IPS-15b (cell line): ENCODE data around the gene MYO5C.

Experiments
- H3K27me3 ChIP-seq: one replicate; pipeline ENCODE4 v1.6.1; 2013; ENCODE audit warnings: low read length; ENCODE audit not compliant: control insufficient read depth, insufficient read depth
- H3K36me3 ChIP-seq: one replicate; pipeline ENCODE4 v1.6.1; 2013; ENCODE audit warnings: low read length; ENCODE audit not compliant: control insufficient read depth, insufficient read depth
- H3K4me1 ChIP-seq: one replicate; pipeline ENCODE4 v1.6.1; 2013; ENCODE audit warnings: mild to moderate bottlenecking, low read length; ENCODE audit not compliant: control insufficient read depth, insufficient read depth
- H3K4me3 ChIP-seq: one replicate; pipeline ENCODE4 v1.5.1; 2013; ENCODE audit warnings: low read depth, low read length
- H3K9ac ChIP-seq: one replicate; pipeline ENCODE4 v1.6.1; 2013; ENCODE audit warnings: low read depth, mild to moderate bottlenecking, low read length
- H3K9me3 ChIP-seq: one replicate; pipeline ENCODE4 v1.6.1; 2013; ENCODE audit warnings: mild to moderate bottlenecking, low read length; ENCODE audit not compliant: control insufficient read depth, insufficient read depth

The MYO5C gene

DNA sequence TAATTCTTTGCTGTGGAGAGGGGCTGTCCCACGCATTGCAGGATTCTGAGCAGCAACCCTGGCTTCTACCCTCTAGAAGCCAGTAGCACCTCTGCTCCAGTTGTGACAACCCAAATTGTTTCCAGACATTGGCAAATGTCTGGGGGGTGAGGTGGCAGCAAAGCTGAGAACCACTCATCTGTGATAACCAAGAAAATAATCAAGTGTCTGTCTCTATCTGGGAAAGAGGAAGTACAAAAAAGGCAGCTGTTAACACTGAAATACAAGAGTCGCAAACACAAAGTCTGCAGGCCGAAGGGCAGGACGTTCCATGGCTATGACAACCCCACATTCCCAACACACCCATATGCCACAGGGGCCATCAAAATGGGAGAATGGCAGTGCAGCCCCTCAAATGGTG is 62.2 kb downstream of the MYO5C start:
- Histone ChIP-seq H3K9me3 (no peaks in the 10 kb centered on the region), H3K4me1 (no peaks in the 10 kb centered on the region), H3K9ac (no peak overlapping the region), H3K36me3 (peaks cover 6% of the 10 kb centered on the region), H3K4me3 (no peak overlapping the region), H3K27me3 (no peaks in the 10 kb centered on the region)

DNA sequence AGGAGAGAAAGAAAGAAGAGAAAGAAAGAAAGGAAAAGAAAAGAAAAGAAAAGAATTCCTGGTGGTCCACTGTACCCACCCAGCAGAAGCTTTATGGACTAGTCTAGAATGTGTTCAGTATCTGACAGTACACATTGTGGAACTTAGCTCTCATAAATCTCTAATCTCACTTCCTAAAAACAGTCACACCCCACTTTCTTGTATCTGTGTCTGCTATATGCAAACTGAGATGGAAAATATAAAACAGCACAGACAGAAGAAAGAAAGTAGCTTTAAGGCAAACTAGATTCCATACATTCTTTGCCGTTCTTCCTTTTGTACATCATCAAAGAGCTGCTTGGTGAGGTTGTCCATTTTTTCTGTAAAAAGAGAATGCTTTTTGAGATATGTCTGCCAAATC is 63.3 kb downstream of the MYO5C start:
- H3K27me3 ChIP-seq: no peaks in the 10 kb centered on the region
- H3K4me3 ChIP-seq: no peak overlapping the region
- H3K4me1 ChIP-seq: no peaks in the 10 kb centered on the region
- peaks cover 6% of the 10 kb centered on the region for H3K36me3 ChIP-seq
- H3K9me3 ChIP-seq: no peaks in the 10 kb centered on the region
- no peak overlapping the region for H3K9ac ChIP-seq

DNA sequence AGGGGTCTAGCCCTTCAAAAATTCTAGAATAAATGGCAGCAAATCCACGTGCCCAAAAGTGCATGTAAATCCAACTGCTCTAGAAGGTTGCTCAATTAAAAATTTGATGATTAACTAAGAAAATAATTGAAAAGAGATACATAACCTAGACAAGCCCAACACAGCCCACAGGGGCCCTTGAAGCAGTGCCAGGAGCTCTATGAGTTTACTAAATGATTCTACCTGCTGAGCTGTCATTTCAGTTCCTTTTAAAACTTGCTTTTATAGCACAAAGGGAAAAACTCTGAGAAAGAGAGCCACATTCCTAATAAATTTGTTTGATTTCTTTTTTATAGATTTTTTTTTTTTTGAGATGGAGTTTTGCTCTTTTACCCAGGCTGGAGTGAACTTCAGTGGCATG is 65.5 kb downstream of the MYO5C start:
- Histone ChIP-seq H3K9ac (no peak overlapping the region), H3K36me3 (peaks cover 3% of the 10 kb centered on the region), H3K27me3 (no peaks in the 10 kb centered on the region), H3K4me1 (no peaks in the 10 kb centered on the region), H3K9me3 (no peaks in the 10 kb centered on the region), H3K4me3 (no peak overlapping the region)

DNA sequence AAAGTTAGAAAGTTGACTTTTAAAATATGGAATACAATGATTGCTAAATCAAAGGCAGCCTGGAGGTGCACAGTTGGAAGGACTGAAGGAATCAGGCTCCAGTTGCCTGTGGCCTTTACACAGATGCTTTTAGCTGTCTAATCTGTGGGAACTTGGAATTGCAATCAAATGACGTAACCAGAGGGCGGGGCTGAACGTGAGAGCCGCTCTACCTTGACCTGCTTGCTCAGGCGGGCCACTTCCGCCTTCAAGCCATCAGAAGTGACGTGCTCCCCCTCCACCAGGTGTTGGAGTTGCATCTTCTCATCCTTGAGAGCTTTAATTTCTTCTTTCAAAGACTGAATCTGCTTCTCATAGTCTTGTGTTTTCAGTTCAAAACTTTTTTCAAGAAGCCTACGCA is 66.7 kb downstream of the MYO5C start:
- no peak overlapping the region for H3K9ac ChIP-seq
- H3K4me1 ChIP-seq: no peaks in the 10 kb centered on the region
- H3K36me3 ChIP-seq: peaks cover 3% of the 10 kb centered on the region
- no peak overlapping the region for H3K4me3 ChIP-seq
- H3K9me3 ChIP-seq: no peaks in the 10 kb centered on the region
- H3K27me3 ChIP-seq: no peaks in the 10 kb centered on the region

DNA sequence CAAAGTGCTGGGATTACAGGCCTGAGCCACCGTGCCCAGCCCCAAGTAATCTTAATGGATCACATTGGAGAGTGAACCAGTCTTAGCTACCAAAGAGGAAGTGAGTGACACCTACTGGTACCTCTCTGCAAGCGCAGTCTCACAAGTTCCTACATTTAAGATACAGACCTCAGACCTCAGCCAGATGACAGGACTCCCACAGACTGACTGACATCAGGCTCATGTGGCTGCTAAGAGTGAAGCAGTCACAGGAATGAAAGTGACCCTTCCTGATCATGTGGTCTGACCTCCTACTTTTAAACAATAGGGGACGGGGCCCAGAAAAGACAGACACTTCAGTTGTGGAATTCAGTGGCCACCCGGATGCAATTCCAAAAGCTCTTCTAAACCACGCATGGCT is 68.1 kb downstream of the MYO5C start:
- H3K9me3 ChIP-seq: no peaks in the 10 kb centered on the region
- no peak overlapping the region for H3K9ac ChIP-seq
- H3K4me3 ChIP-seq: no peak overlapping the region
- no peaks in the 10 kb centered on the region for H3K27me3 ChIP-seq
- peaks cover 8% of the 10 kb centered on the region for H3K36me3 ChIP-seq
- no peaks in the 10 kb centered on the region for H3K4me1 ChIP-seq

DNA sequence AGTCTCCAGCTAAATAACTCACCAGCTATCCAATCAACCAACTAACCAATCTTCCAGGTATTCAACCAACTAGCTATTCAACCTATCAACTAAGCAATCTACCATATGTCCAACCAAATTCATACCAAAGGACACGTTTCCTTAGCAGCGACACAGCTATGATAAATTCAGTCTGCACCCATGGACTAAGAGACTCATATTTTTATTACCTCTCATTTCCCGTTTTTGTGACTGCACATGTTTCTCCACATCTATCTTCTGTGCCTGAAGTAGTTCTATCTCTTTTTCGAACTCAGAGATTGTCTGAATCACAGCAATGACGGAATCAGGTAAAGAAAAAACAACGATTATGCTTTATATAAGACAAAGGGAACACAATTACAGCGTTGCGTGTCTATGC is 70.4 kb downstream of the MYO5C start:
- Histone ChIP-seq H3K9ac (no peak overlapping the region), H3K4me3 (no peak overlapping the region), H3K4me1 (no peaks in the 10 kb centered on the region), H3K36me3 (peaks cover 16% of the 10 kb centered on the region), H3K9me3 (no peaks in the 10 kb centered on the region), H3K27me3 (no peaks in the 10 kb centered on the region)

DNA sequence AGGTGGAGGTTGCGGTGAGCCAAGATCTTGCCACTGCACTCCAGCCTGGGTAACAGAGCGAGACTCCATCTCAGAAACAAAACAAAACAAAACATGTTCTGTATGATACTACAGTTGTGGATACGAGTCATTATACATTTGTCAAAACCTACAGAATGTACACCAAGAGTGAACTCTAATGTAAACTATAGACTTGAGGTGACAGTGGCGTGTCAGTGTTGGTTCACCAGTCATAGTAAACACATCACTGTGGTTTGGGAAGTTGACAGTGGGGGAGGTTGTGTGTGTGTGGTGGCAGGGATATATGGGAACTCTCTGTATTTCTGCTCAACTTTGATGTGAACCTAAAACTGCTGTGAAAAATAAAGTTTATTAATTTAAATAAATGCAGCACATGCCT is 71.4 kb downstream of the MYO5C start:
- H3K9ac ChIP-seq: no peak overlapping the region
- no peaks in the 10 kb centered on the region for H3K9me3 ChIP-seq
- H3K4me3 ChIP-seq: no peak overlapping the region
- H3K36me3 ChIP-seq: peaks cover 16% of the 10 kb centered on the region
- no peaks in the 10 kb centered on the region for H3K4me1 ChIP-seq
- H3K27me3 ChIP-seq: no peaks in the 10 kb centered on the region

DNA sequence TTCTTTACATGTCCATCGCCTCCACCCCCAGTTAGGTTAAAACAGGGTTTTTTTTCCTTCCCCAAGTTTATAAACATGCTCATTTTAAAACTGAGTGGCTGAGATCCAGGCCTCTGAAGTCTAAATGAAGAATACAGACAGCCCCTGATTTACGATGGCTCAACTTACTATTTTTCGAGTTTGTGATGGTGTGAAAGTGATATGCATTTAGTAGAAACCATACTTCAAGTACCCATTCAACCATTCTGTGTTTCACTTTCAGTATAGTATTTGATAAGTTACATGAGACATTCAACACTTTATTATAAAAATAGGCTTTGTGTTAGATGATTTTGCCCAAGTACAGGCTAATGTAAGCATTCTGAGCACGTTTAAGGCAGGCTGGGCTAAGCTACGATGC is 73.9 kb downstream of the MYO5C start:
- no peaks in the 10 kb centered on the region for H3K27me3 ChIP-seq
- H3K9me3 ChIP-seq: no peaks in the 10 kb centered on the region
- no peak overlapping the region for H3K4me3 ChIP-seq
- H3K36me3 ChIP-seq: peaks cover 32% of the 10 kb centered on the region
- no peak overlapping the region for H3K9ac ChIP-seq
- H3K4me1 ChIP-seq: no peaks in the 10 kb centered on the region

DNA sequence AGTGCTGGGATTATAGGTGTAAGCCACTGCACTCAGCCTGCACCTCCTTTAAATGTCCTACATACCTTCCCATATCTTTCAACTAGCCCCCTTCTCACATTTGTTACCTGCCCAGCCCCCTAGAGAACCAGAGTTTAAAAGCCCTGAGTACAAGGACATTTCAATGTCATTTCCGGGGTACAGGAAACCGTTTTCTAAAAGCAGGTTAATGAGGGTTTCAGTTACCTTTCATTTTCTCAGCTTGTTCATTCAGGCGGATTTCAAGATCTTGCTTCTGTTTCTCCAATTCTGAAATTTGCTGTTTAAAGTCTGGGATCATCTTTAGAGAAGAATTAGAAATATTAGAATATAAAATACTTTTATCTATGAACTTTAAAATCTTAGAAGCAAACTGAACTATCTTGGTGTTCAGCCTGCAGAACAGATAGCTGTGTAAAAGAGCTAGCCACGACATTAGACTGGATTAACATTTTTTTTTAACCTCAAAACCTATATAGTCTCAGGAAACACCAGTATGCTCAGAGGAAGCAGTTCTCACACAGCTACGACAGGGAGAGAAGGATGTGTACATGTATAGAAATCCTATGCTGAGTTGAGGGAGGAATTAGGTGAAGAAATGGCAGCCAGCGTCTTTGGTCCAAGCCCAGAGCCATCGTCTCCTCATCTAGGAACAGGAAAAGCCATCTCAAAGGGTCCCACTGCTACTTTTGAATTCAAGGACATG is 74.5 kb downstream of the MYO5C start:
- Histone ChIP-seq H3K4me1 (no peaks in the 10 kb centered on the region), H3K36me3 (peaks cover 35% of the 10 kb centered on the region), H3K27me3 (no peaks in the 10 kb centered on the region), H3K4me3 (no peak overlapping the region), H3K9ac (no peak overlapping the region), H3K9me3 (no peaks in the 10 kb centered on the region)

DNA sequence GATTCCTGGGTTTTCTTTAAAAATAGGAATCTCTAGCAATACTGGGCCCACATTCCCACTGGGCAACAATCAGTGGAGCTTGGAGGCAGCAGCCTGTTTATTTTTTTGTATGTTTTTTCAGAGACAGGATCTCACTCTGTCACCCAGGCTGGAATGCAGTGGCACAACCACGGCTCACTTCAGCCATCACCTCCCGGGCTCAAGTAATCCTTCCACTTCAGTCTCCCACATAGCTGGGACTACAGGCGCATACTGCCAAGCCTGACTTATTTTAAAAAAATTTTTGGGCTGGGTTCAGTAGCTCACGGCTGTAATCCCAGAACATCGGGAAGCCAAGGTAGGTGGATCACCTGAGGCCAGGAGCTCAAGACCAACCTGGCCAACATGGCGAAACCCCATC is 75.4 kb downstream of the MYO5C start:
- peaks cover 35% of the 10 kb centered on the region for H3K36me3 ChIP-seq
- no peak overlapping the region for H3K4me3 ChIP-seq
- H3K9ac ChIP-seq: no peak overlapping the region
- no peaks in the 10 kb centered on the region for H3K4me1 ChIP-seq
- H3K9me3 ChIP-seq: no peaks in the 10 kb centered on the region
- H3K27me3 ChIP-seq: no peaks in the 10 kb centered on the region

DNA sequence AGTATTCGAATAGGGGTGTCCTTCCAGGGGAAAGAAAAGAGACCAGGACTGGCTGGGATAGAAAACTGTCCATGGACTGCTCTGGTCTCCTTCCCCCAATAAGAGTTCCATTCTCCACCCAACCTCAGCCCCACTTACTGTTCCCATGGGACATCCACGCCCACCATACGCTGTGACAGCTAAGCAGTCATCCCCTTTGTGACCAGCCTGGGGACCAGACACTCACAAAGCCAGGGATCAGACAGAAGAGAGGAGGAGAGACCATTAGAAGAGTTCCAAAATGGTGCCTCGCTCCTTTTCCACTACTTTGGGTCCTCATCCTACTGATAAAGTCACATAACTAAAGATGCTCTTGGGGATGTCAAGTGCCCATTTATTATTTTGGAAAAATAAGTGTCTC is 76.8 kb downstream of the MYO5C start:
- H3K36me3 ChIP-seq: peaks cover 37% of the 10 kb centered on the region
- H3K4me3 ChIP-seq: no peak overlapping the region

DNA sequence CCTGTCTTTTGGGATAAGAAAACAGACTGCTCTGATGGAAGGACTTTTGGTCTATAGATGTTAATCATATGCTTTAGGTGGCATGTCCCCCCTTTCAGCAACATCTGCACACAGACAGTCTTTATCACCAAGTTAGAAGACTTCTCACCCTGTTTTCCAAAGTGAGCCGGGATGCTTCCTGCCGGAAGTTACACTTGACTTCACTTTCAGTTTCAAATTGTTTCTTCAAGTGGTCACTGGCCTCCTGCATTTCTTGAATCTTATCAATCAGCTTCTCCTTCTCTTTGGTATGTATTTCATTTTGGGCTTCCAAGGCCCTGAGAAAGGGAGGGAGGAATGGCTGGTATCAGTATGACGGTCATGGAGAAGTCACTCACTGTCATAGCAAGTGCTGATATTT is 77.2 kb downstream of the MYO5C start:
- Histone ChIP-seq H3K4me3 (no peak overlapping the region), H3K27me3 (no peaks in the 10 kb centered on the region), H3K36me3 (peaks cover 38% of the 10 kb centered on the region), H3K9ac (no peak overlapping the region), H3K9me3 (no peaks in the 10 kb centered on the region), H3K4me1 (no peaks in the 10 kb centered on the region)

More for the DNA sequence above, 76.8 kb downstream of the MYO5C start:
- no peak overlapping the region for H3K9ac ChIP-seq
- no peaks in the 10 kb centered on the region for H3K4me1 ChIP-seq
- no peaks in the 10 kb centered on the region for H3K9me3 ChIP-seq
- no peaks in the 10 kb centered on the region for H3K27me3 ChIP-seq
